Activated CD8-positive, alpha-beta memory T cell treated with anti-CD3 and anti-CD28 coated beads, Interleukin-2, amount 50 U/mL, for 4 hours (primary cell): ENCODE results near the gene FAM124A.
"Not testable (repeated sequence)": the region's sequence is repeated elsewhere in the genome, so short reads cannot be mapped to it uniquely, and the experiment has no call there.

ENCODE experiments used
- DNase-seq: peaks from one replicate; pipeline ENCODE4 v3.0.0-alpha.2; 2020

Gene FAM124A

GRCh38 chr13:51271528-51272085, 49.4 kb downstream of the FAM124A start:
- DNase-seq = no peak

- no peak for DNase-seq
Observed at GRCh38 chr13:51275101-51275500, 52.9 kb downstream of the FAM124A start.

GRCh38 chr13:51276636-51277035, 54.4 kb downstream of the FAM124A start:
- DNase-seq = no peak

GRCh38 chr13:51277928-51278327, 55.7 kb downstream of the FAM124A start:
- no peak for DNase-seq

GRCh38 chr13:51278426-51279130, 56.4 kb downstream of the FAM124A start:
- DNase-seq = no peak

GRCh38 chr13:51280379-51280940, 58.3 kb downstream of the FAM124A start:
- no peak for DNase-seq

- no peak for DNase-seq
Observed at GRCh38 chr13:51282322-51282721, 60.1 kb downstream of the FAM124A start.

GRCh38 chr13:51282923-51283322, 60.7 kb downstream of the FAM124A start:
- DNase-seq = not testable (repeated sequence)

- no peak for DNase-seq
Observed at GRCh38 chr13:51283371-51283770, 61.2 kb downstream of the FAM124A start.

GRCh38 chr13:51284339-51284738, 62.1 kb downstream of the FAM124A start:
- DNase-seq = no peak

GRCh38 chr13:51286135-51287002, 64.2 kb downstream of the FAM124A start:
- DNase-seq = peak; percentile 66

GRCh38 chr13:51287758-51288157, 65.6 kb downstream of the FAM124A start:
- no peak for DNase-seq

- not testable (repeated sequence) for DNase-seq
Observed at GRCh38 chr13:51288254-51288653, 66.1 kb downstream of the FAM124A start.

- no peak for DNase-seq
Observed at GRCh38 chr13:51291341-51291740, 69.1 kb downstream of the FAM124A start.

- no peak for DNase-seq
Observed at GRCh38 chr13:51292000-51292565, 69.9 kb downstream of the FAM124A start.

- DNase-seq = no peak
Observed at GRCh38 chr13:51297556-51297955, 75.4 kb downstream of the FAM124A start.

- DNase-seq = no peak
Observed at GRCh38 chr13:51298812-51299211, 76.6 kb downstream of the FAM124A start.

- DNase-seq = no peak
Observed at GRCh38 chr13:51303063-51303552, 80.9 kb downstream of the FAM124A start.

- DNase-seq = no peak
Observed at GRCh38 chr13:51303882-51304281, 81.7 kb downstream of the FAM124A start.

GRCh38 chr13:51305271-51305967, 83.2 kb downstream of the FAM124A start:
- DNase-seq = no peak

- no peak for DNase-seq
Observed at GRCh38 chr13:51308781-51309180, 86.6 kb downstream of the FAM124A start.

- no peak for DNase-seq
Observed at GRCh38 chr13:51311231-51311630, 89.0 kb downstream of the FAM124A start.
